ENCODE data around the gene HSD11B2. TPM values are rescaled to one million over a fixed set of nuclear protein-coding genes. Genes with fewer than 3 reads are reported as not detected.

HSD11B2 gene
- total RNA-seq, 2 experiments from 2014 or later: not detected

DNA sequence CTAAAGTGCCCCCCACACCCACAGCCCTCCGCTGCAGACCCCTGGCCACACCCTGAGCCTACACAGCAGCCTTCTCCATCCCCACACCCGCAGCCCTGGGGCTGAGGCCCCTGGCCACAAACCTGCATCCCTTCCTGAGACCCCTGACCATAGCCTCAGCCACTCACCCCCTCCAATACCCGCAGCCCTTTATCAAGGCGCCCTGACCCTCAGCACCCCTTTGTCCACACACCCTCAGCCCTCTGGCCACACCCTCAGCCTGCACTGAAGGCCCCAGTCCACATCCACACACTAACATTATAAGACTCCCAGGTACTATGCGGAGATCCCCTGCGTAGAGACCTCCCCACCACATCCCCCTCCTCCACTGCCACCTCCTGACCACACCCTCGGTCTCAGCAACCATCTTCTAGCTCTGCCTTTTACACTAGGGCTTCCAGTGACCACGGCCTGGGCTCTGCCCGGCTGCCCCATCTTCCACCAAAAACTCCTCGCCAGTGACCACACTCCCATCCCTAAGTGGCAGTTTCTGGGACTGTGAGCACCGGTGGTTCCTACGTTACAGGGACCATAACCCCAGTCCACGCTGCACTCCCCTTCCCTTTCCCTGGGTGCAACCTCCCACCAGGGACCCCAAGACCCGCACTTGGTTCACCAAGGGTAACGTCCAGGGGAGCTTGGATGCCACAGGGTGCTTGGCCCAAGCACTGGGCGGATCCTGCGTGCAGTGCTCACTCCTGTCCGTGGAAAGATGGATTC is 38.4 kb upstream of the HSD11B2 start:
- H3K4me1 Mint-ChIP-seq: peaks cover 5% of the 10 kb centered on the region
- DNase-seq: no peak
- no peaks in the 10 kb centered on the region for H3K9me3 Mint-ChIP-seq
- no peak overlapping the region for H3K27ac Mint-ChIP-seq
- ChIA-PET CTCF (interaction anchor here (0.6 to 1.4 kb wide), 4 partner anchors 12 to 608 kb away, joined by 3 to 5 read pairs (median 4); no protein-coding TSS in a partner anchor), POLR2A (interaction anchor here (1.3 kb wide), 1 partner anchor 148 kb away, joined by 3 read pairs; no protein-coding TSS in a partner anchor)
- H3K27me3 Mint-ChIP-seq: peaks cover 44% of the 10 kb centered on the region
- H3K36me3 Mint-ChIP-seq (ENCODE audit: low read depth): no peaks in the 10 kb centered on the region
- H3K4me3 Mint-ChIP-seq: no peak overlapping the region

GRCh38 chr16:67393111-67393787 is 37.7 kb upstream of the HSD11B2 start, which contains the start of gene TPPP3:
TPPP3 (minus strand) TSS chr16:67393498; CDS start chr16:67391111, 2,387 bp downstream.
- Mint-ChIP-seq H3K4me3 (no peak within 1 kb of the TSS), H3K27me3 (peaks cover 44% of the 10 kb centered on the region), H3K27ac (no peak within 1 kb of the TSS), H3K36me3 (ENCODE audit: low read depth) (no peaks in the 10 kb centered on the region), H3K4me1 (peaks cover 5% of the 10 kb centered on the region), H3K9me3 (no peaks in the 10 kb centered on the region)
- CTCF ChIA-PET: interaction anchor here (0.6 to 1.4 kb wide), 4 partner anchors 12 to 608 kb away, joined by 3 to 5 read pairs (median 4); no protein-coding TSS in a partner anchor
- peak; percentile 39 for DNase-seq
- POLR2A ChIA-PET: interaction anchor here (1.3 kb wide), 1 partner anchor 149 kb away, joined by 3 read pairs; no protein-coding TSS in a partner anchor

DNA sequence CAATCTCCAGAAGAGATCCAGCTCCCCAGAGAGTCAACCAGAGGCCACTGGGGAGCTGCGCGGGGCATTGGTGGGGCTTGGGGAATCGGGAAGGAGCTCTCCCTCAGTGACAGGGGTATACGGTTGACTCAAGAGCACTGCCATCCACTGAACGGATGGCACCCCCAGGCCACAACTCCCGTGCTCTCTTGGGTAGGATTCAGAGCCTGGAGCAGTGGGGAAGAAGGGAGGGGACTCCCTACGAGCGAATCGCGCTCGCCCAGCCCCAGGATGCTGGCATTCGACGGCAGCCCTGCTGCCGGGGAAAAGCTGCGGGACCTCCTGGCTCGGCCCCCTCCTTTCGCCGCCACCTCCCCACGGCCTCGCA is 37.1 kb upstream of the HSD11B2 start:
- Mint-ChIP-seq H3K36me3 (ENCODE audit: low read depth) (no peaks in the 10 kb centered on the region), H3K4me1 (peaks cover 5% of the 10 kb centered on the region)
- no peak for DNase-seq

DNA sequence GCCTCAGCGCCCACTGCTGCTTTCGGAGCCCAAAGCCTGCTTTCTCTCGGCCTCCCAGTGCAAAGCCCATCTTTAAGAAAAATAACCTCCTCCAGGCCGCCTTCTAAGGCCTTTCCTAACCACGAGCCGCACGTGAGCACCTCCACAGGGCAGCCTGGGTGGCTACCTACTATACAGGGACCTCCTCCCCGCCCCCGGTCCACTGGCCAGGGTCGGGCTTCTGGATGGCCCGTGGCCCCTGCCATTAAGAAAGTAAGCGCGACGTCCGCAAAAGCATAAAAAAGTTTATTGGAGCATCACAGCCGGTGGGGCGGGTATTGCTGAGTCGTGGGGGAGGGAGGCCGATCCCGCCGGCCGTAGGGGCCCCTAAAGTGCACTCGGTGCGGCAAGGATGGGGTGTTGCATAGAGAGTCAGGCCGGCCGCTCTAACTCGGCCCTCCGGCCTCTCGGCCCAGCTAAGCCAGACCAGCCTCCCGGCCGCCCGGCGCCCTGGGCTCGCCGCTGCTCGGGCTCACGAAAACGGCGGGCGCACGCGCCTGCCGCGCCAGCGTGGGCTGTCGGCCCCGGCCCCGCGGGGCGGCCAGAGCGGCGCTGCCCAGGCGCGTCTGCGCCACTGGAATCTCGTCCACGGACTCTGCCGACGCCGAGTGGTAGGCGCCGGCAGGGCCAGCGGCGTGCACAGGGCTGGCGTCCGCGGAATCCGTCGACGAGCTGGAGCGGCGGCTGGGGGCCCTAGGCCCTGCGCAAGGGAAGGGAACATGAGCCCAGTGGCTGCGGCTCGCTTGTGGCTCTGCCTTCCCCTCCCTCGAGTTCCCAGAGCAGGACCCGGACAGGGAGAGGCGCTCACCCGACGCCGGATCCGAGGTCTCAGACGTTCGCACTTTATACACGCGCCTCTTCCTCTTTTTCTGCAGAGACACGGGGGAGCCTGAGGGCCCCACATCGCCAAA is 36.5 kb upstream of the HSD11B2 start:
- no peak overlapping the region for H3K4me3 Mint-ChIP-seq
- no peaks in the 10 kb centered on the region for H3K9me3 Mint-ChIP-seq
- ChIA-PET CTCF (interaction anchor here (1.4 kb wide), 1 partner anchor 11 kb away, joined by 5 read pairs; no protein-coding TSS in a partner anchor), POLR2A (interaction anchor here (1.3 kb wide), 1 partner anchor 150 kb away, joined by 3 read pairs; no protein-coding TSS in a partner anchor)
- peaks cover 43% of the 10 kb centered on the region for H3K27me3 Mint-ChIP-seq
- DNase-seq: no peak
- H3K27ac Mint-ChIP-seq: no peak overlapping the region
- H3K4me1 Mint-ChIP-seq: peaks cover 5% of the 10 kb centered on the region
- H3K36me3 Mint-ChIP-seq (ENCODE audit: low read depth): no peaks in the 10 kb centered on the region

More for the DNA sequence above, 37.1 kb upstream of the HSD11B2 start:
- CTCF ChIA-PET: interaction anchor here (1.1 to 1.4 kb wide), 3 partner anchors 11 to 47 kb away, joined by 3 to 5 read pairs (median 4); no protein-coding TSS in a partner anchor
- Mint-ChIP-seq H3K4me3 (no peak overlapping the region), H3K27ac (no peak overlapping the region), H3K9me3 (no peaks in the 10 kb centered on the region), H3K27me3 (peaks cover 43% of the 10 kb centered on the region)
- POLR2A ChIA-PET: interaction anchor here (1.3 kb wide), 1 partner anchor 149 kb away, joined by 3 read pairs; no protein-coding TSS in a partner anchor

DNA sequence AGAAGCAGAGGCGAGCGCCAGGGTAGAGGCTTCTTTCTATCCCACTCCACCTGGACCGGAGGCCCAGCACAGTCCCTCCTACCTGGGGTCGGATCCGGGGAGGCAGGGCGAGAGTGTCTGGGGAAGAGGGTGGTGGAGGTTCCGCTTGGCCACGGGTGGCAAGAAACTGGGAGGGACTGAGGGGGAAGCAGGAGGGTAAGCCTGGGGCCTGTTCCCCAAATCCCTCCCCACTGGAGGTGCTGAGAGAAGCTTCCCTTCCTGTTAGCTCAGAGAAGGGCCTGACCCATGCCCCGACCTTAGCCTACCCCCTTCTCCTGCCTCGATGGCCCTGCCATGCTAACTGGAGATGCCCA is 35.8 kb upstream of the HSD11B2 start:
- peaks cover 40% of the 10 kb centered on the region for H3K27me3 Mint-ChIP-seq
- no peaks in the 10 kb centered on the region for H3K9me3 Mint-ChIP-seq
- H3K27ac Mint-ChIP-seq: no peak overlapping the region
- no peaks in the 10 kb centered on the region for H3K36me3 Mint-ChIP-seq (ENCODE audit: low read depth)
- H3K4me3 Mint-ChIP-seq: no peak overlapping the region
- no peak for DNase-seq
- CTCF ChIA-PET: no interaction called here
- peaks cover 5% of the 10 kb centered on the region for H3K4me1 Mint-ChIP-seq
- POLR2A ChIA-PET: no interaction called here

GRCh38 chr16:67395458-67396158 is 35.3 kb upstream of the HSD11B2 start:
- Mint-ChIP-seq H3K27me3 (peaks cover 40% of the 10 kb centered on the region), H3K27ac (no peak overlapping the region), H3K4me1 (peaks cover 5% of the 10 kb centered on the region), H3K9me3 (no peaks in the 10 kb centered on the region), H3K36me3 (ENCODE audit: low read depth) (no peaks in the 10 kb centered on the region), H3K4me3 (no peak overlapping the region)
- CTCF ChIA-PET: no interaction called here
- DNase-seq: no peak
- POLR2A ChIA-PET: no interaction called here

DNA sequence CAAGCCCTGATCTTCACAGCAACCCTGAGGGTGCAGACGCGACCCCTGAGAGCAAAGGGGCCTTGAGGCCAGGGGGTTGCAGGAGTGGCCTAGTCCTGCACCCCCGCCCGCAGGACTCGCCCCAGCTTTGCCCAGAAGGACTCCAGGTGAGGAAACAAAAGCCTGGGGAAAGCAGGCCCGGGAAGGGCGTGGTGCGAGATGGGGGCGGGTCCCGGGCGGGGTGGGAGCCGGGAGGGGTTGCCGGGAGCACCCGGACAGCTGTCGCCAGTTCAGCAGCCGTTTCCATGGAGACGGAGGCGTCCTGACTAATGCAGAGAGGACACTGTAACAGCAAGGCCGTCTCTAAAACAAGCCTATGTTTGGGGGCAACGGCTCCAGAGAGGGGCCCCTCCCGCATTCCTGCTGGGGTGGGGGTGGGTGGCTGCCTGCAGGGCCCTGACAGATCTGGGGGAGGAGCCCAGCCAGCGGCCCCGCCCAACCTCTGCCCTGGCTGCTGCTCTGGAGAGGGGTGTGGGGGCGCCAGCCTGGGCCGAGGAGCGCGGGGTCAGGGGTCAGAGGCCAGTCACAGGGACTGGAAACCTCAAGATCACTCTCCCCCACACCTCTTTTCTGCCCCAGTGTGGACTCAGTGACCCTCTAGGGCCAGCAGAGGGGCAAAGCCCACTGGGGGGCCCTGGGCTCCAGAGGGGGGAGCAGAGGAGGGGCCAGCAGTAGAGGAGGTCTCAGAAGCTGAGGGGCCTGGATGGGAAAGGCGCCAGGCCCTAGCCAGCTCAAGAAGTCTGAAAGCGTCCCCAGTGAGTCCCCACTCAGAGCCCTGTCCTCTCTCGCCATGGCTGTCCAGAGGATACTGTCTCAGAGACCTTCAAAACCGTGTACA is 34.5 kb upstream of the HSD11B2 start:
- H3K4me1 Mint-ChIP-seq: peaks cover 5% of the 10 kb centered on the region
- no peaks in the 10 kb centered on the region for H3K9me3 Mint-ChIP-seq
- no peak for DNase-seq
- ChIA-PET POLR2A (no interaction called here), CTCF (no interaction called here)
- H3K27me3 Mint-ChIP-seq: peaks cover 36% of the 10 kb centered on the region
- no peaks in the 10 kb centered on the region for H3K36me3 Mint-ChIP-seq (ENCODE audit: low read depth)
- no peak overlapping the region for H3K27ac Mint-ChIP-seq
- H3K4me3 Mint-ChIP-seq: no peak overlapping the region

GRCh38 chr16:67397036-67397801 is 33.7 kb upstream of the HSD11B2 start:
- Mint-ChIP-seq H3K4me1 (peaks cover 5% of the 10 kb centered on the region), H3K27me3 (peaks cover 38% of the 10 kb centered on the region), H3K27ac (no peak overlapping the region), H3K9me3 (no peaks in the 10 kb centered on the region), H3K36me3 (ENCODE audit: low read depth) (no peaks in the 10 kb centered on the region), H3K4me3 (no peak overlapping the region)
- ChIA-PET POLR2A (no interaction called here), CTCF (interaction anchor here (0.9 kb wide), 1 partner anchor 118 kb away, joined by 4 read pairs; the partner anchor contains the start of gene PLEKHG4)
- DNase-seq: no peak

DNA sequence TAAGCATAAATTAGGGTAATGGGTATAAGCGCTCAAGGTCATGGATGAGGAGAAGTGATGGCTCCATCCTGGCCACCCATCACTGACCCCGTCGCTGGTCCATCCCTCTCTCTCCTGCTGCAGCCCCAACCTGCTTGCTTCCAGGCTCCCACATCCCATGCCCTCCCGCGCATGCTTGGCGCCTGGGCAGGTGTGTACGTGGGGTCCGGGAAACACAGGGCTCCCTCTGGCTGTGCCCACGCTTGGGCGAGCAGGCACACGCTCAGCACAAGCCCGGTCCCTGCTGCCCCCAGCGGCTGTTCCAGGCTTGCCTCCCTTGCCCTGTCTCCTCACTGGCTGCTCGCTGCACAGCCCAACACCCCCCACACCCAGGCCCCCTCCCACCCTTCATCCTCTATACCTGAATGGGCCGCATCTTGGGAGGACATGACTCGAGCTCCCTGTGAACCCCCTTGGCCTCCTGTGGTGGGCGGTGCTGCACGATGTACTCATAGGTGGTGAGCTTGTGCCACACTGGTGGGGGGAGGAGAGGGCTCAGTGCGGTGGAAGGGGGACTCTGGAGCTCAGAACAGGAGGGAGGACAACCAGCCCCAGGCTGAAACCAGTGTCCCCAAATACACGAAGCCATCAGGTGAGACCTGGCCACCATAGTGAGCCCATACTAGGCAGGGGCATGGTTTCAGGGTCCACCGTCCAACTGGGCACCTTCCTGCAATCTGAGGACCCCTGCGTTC is 32.9 kb upstream of the HSD11B2 start:
- Mint-ChIP-seq H3K4me3 (no peak overlapping the region), H3K9me3 (no peaks in the 10 kb centered on the region), H3K27me3 (peaks cover 31% of the 10 kb centered on the region), H3K27ac (no peak overlapping the region), H3K4me1 (peaks cover 5% of the 10 kb centered on the region), H3K36me3 (ENCODE audit: low read depth) (no peaks in the 10 kb centered on the region)
- CTCF ChIA-PET: interaction anchor here (0.6 to 1.3 kb wide), 3 partner anchors 10 to 138 kb away, joined by 3 to 4 read pairs (median 3); partner anchors contain the start of gene PLEKHG4
- no peak for DNase-seq
- POLR2A ChIA-PET: no interaction called here

GRCh38 chr16:67398546-67399217 is 32.2 kb upstream of the HSD11B2 start:
- Mint-ChIP-seq H3K4me1 (peaks cover 5% of the 10 kb centered on the region), H3K27me3 (peaks cover 30% of the 10 kb centered on the region), H3K9me3 (no peaks in the 10 kb centered on the region), H3K36me3 (ENCODE audit: low read depth) (no peaks in the 10 kb centered on the region), H3K4me3 (no peak overlapping the region), H3K27ac (no peak overlapping the region)
- ChIA-PET CTCF (interaction anchor here (1.0 to 2.5 kb wide), 5 partner anchors 11 to 138 kb away, joined by 3 to 16 read pairs (median 4); partner anchors contain the start of genes KCTD19, LRRC36 and ZDHHC1), POLR2A (no interaction called here)
- DNase-seq: no peak

Measured in activated CD4-positive, alpha-beta memory T cell treated with anti-CD3 and anti-CD28 coated beads, Interleukin-2, amount 10 ng/mL, durations not matched to agents 7 days and 5 days (primary cell).